ENCODE data around the gene APOBEC3B.

GRCh38 chr22:38971791-38972190 lies 10.4 kb upstream of the APOBEC3B start:
- no peak for TF ChIP-seq POLR2A (IDR thresholded peaks at IDR 0.05)
- TF ChIP-seq, protein P1, sequence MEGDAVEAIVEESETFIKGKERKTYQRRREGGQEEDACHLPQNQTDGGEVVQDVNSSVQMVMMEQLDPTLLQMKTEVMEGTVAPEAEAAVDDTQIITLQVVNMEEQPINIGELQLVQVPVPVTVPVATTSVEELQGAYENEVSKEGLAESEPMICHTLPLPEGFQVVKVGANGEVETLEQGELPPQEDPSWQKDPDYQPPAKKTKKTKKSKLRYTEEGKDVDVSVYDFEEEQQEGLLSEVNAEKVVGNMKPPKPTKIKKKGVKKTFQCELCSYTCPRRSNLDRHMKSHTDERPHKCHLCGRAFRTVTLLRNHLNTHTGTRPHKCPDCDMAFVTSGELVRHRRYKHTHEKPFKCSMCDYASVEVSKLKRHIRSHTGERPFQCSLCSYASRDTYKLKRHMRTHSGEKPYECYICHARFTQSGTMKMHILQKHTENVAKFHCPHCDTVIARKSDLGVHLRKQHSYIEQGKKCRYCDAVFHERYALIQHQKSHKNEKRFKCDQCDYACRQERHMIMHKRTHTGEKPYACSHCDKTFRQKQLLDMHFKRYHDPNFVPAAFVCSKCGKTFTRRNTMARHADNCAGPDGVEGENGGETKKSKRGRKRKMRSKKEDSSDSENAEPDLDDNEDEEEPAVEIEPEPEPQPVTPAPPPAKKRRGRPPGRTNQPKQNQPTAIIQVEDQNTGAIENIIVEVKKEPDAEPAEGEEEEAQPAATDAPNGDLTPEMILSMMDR (IDR thresholded peaks at IDR 0.05) = no peak
